Cardiac fibroblast (primary cell): ENCODE measurements around the gene GRB10.

Source experiments
- DNase-seq, 2 donors: peaks; one replicate each; pipeline versions ENCODE4 v3.0.0 to v3.0.0-alpha.2; 2010; ENCODE audit warnings: low read depth in 2 of 2
- H3K4me3 ChIP-seq, 2 donors: replicated peaks in 1 of 2; 1 replicate in 1 of 2; 2 replicates in 1 of 2; pipeline ENCODE4 v1.5.1; 2011; ENCODE audit warnings: low read depth in 2 of 2, low read length in 2 of 2, mild to moderate bottlenecking in 2 of 2, moderate library complexity in 1 of 2
- CTCF ChIP-seq: IDR thresholded peaks from one replicate; pipeline ENCODE4 v1.5.1; 2011; ENCODE audit warnings: low read depth, mild to moderate bottlenecking, low read length, inconsistent platforms

The GRB10 gene

DNA sequence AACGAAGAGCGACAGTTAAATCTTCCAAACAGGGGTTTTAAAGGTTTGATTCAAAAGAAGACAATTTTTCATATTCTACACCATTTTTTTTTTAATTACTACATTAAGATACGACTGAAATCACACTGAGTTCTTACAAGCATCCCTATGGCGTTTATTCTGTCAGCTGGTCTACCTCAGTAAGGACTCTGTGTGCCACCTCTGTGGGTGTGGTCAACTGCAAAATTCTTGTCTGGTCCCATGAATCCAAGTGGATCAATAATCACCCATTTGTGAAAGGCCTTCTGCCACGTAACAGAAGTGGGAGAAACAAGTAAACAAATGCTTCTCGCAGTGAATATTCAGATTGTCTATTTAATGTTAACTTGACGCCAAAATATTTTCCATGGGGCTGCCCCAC lies 104.1 kb downstream of the GRB10 start:
- no peak for TF ChIP-seq CTCF
- no peak overlapping the region for H3K4me3 ChIP-seq
- DNase-seq: no peak

GRCh38 chr7:50677638-50677996 lies 105.1 kb downstream of the GRB10 start:
- no peak for TF ChIP-seq CTCF
- DNase-seq: no peak
- no peak overlapping the region for H3K4me3 ChIP-seq

GRCh38 chr7:50676740-50677637 lies 105.7 kb downstream of the GRB10 start:
- DNase-seq: no peak
- no peak for TF ChIP-seq CTCF
- H3K4me3 ChIP-seq: no peak overlapping the region

DNA sequence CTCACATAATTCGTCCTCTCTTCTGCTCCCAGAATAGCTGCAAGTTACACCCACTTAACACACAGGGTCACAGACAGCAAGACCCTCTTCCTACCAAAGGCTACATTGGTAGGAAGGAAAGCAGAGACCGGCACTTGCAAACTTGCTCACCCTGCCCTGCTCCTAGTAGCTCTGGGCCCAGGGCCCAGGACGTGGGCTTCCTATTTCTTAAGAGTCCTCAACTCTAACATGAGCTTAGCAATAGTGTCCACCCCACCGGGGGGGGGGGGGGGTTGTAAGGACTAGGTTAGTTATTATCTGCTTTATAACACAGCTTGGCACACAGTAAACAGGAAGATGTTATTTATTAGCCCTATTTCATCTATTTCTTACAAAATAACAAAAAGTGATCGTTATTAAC lies 106.6 kb downstream of the GRB10 start:
- no peak for DNase-seq

DNA sequence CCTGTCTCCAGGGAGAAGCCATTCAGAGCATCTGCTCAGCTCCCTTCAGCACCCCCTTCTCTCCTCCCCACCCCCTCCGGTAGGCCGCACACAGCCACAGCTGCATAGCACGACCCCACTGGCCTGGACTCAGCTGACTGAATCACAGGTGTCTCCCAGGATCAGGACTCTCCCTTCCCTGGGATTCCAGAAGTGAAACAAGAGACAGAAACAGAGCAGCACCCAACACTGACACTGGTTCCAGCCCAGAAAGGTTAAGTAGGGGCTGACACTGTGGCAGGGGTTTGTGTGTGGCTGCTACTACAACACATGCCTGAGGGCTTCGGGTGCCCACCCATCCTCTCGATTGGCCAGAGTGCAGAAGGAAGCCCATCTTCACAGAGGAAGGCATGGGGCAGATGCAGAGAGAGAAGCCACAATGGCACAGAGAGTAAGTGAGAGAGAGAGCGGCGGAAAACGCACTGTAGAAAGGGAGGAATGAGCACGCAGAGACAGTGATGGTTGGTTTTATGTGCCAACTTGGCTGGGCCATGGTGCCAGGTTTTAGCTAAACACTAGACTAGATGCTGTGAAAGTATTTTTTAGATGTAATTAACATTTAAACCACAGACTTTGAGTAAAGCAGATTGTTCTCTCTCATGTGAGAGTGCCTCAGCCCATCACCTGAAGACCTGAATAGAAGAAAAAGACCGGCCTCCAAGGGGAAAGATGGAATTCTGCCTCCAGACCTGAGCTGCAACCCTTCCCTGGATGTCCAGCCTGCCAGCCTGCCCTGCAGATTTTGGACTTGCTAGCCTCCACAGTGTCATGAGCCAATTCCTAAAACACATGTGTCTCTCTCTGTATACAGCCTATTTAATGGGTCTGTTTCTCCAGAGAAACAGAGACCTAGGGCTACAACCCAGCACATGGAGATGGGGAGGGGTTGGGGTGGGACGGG lies 107.5 kb downstream of the GRB10 start:
- TF ChIP-seq CTCF: no peak
- DNase-seq: no peak
- H3K4me3 ChIP-seq: no peak overlapping the region

More for the DNA sequence above, 106.6 kb downstream of the GRB10 start:
- H3K4me3 ChIP-seq: no peak overlapping the region
- TF ChIP-seq CTCF: no peak

- no peak for TF ChIP-seq CTCF
- H3K4me3 ChIP-seq: no peak overlapping the region
- no peak for DNase-seq
These were observed 108.4 kb downstream of the GRB10 start for GRCh38 chr7:50674299-50674698.
